Measurements from ENCODE around the gene GCSAM. TPM values are rescaled to one million over a fixed set of nuclear protein-coding genes. Genes with fewer than 3 reads are reported as not detected.

Gene GCSAM
- total and polyA plus RNA-seq, 8 donors = 0.20 to 2.7 (median 2.1) TPM

GRCh38 chr3:112093180-112093522, 39.9 kb downstream of the GCSAM start:
- intact Hi-C loops (cut with DNase I) = no loop called here
- H3K4me3 ChIP-seq = no peak overlapping the region
- peaks cover 11 to 22% of the 10 kb centered on the region in 2 donors for H3K4me1 ChIP-seq
- H3K27ac ChIP-seq = peak overlapping the region in 1 of 2 donors; percentile 5
- no peaks in the 10 kb centered on the region for H3K36me3 ChIP-seq
- ATAC-seq = peak; percentile 2
- no peaks in the 10 kb centered on the region for H3K9me3 ChIP-seq
- peak in 1 of 4 donors; percentile 3 for DNase-seq
- no peak for TF ChIP-seq CTCF (IDR thresholded peaks at IDR 0.05)
- peaks cover 0 to 34% of the 10 kb centered on the region in 2 donors for H3K27me3 ChIP-seq

- Histone ChIP-seq H3K4me1 (peaks cover 11 to 22% of the 10 kb centered on the region in 2 donors), H3K27ac (peak overlapping the region in 1 of 2 donors; percentile 5), H3K9me3 (no peaks in the 10 kb centered on the region), H3K27me3 (peaks cover 0 to 39% of the 10 kb centered on the region in 2 donors), H3K36me3 (no peaks in the 10 kb centered on the region), H3K4me3 (no peak overlapping the region)
- ATAC-seq (peak; percentile 45), DNase-seq (peak in 1 of 4 donors; percentile 8)
- TF ChIP-seq CTCF (IDR thresholded peaks at IDR 0.05) = no peak
- intact Hi-C loops (cut with DNase I) = no loop called here
Measured at GRCh38 chr3:112092496-112093179, 40.4 kb downstream of the GCSAM start.

GRCh38 chr3:112090887-112091586, 42.0 kb downstream of the GCSAM start:
- Histone ChIP-seq H3K4me3 (no peak overlapping the region), H3K27ac (peak overlapping the region in 1 of 2 donors; percentile 43), H3K36me3 (no peaks in the 10 kb centered on the region), H3K4me1 (peaks cover 19 to 22% of the 10 kb centered on the region in 2 donors), H3K9me3 (no peaks in the 10 kb centered on the region), H3K27me3 (peaks cover 4 to 45% of the 10 kb centered on the region in 2 donors)
- ATAC-seq (peak; percentile 17), DNase-seq (peak in 1 of 4 donors; percentile 7)
- no peak for TF ChIP-seq CTCF (IDR thresholded peaks at IDR 0.05)
- intact Hi-C loops (cut with DNase I) = no loop called here

GRCh38 chr3:112089956-112090886, 42.8 kb downstream of the GCSAM start:
- Histone ChIP-seq H3K36me3 (no peaks in the 10 kb centered on the region), H3K27me3 (peaks cover 4 to 48% of the 10 kb centered on the region in 2 donors), H3K27ac (peak overlapping the region in 1 of 2 donors; percentile 43), H3K4me1 (peaks cover 22 to 26% of the 10 kb centered on the region in 2 donors), H3K4me3 (no peak overlapping the region), H3K9me3 (no peaks in the 10 kb centered on the region)
- ATAC-seq = no peak
- intact Hi-C loops (cut with DNase I) = no loop called here
- DNase-seq = no peak
- TF ChIP-seq CTCF (IDR thresholded peaks at IDR 0.05) = no peak
